Neural progenitor cell (in vitro differentiated cells): ENCODE measurements around the gene DNAJC15. TPM values are rescaled to one million over a fixed set of nuclear protein-coding genes. Genes with fewer than 3 reads are reported as not detected.

Source experiments
- DNase-seq: peaks from one replicate; pipeline ENCODE4 v3.0.0-alpha.2; 2016; ENCODE audit warnings: low spot score
- H2AFZ ChIP-seq: fragments of 200-600 bp; sonication (generic); replicated peaks from 2 replicates; pipeline ENCODE4 v1.6.1; 2016; ENCODE audit warnings: antibody characterized with exemption
- H3F3A ChIP-seq: fragments of 200-600 bp; sonication (generic); 2 replicates; pipeline ENCODE4 v1.6.1; 2016; ENCODE audit warnings: antibody characterized with exemption, low read depth
- H3K27ac ChIP-seq: fragments of 200-600 bp; sonication (generic); 2 replicates; pipeline ENCODE4 v1.5.1; 2016; ENCODE audit warnings: mild to moderate bottlenecking
- H3K27me3 ChIP-seq: fragments of 200-600 bp; sonication (generic); 2 replicates; pipeline ENCODE4 v1.6.1; 2016; ENCODE audit warnings: mild to moderate bottlenecking, moderate library complexity
- H3K36me3 ChIP-seq: fragments of 200-600 bp; sonication (generic); 2 replicates; pipeline ENCODE4 v1.5.1; 2016
- H3K4me1 ChIP-seq: fragments of 200-600 bp; sonication (generic); 2 replicates; pipeline ENCODE4 v1.6.1; 2016; ENCODE audit warnings: mixed run types
- H3K4me2 ChIP-seq: fragments of 200-600 bp; sonication (generic); 2 replicates; pipeline ENCODE4 v1.6.1; 2016
- H3K4me3 ChIP-seq: fragments of 200-600 bp; sonication (generic); 2 replicates; pipeline ENCODE4 v1.5.1; 2016
- H3K79me2 ChIP-seq: fragments of 200-600 bp; sonication (generic); 2 replicates; pipeline ENCODE4 v1.6.1; 2016; ENCODE audit warnings: low read depth
- H3K9ac ChIP-seq: fragments of 200-600 bp; sonication (generic); 2 replicates; pipeline ENCODE4 v1.6.1; 2016
- H3K9me3 ChIP-seq: fragments of 200-600 bp; sonication (generic); 2 replicates; pipeline ENCODE4 v1.5.1; 2016; ENCODE audit warnings: low read depth
- H4K20me1 ChIP-seq: fragments of 200-600 bp; sonication (generic); 2 replicates; pipeline ENCODE4 v1.6.1; 2016; ENCODE audit warnings: low read depth
- H3K27ac Mint-ChIP-seq: 3 replicates; pipeline ENCODE4 v1.8.0; 2021; ENCODE audit warnings: mixed read lengths
- H3K27me3 Mint-ChIP-seq: 2 replicates; pipeline ENCODE4 v1.8.0; 2022; ENCODE audit warnings: low read depth, mild to moderate bottlenecking, inconsistent platforms, moderate library complexity, mixed read lengths; ENCODE audit not compliant: insufficient read depth
- H3K36me3 Mint-ChIP-seq: 3 replicates; pipeline ENCODE4 v1.8.0; 2021; ENCODE audit warnings: mixed read lengths
- H3K4me1 Mint-ChIP-seq: 3 replicates; pipeline ENCODE4 v1.8.0; 2021; ENCODE audit warnings: mixed read lengths
- H3K4me3 Mint-ChIP-seq: 3 replicates; pipeline ENCODE4 v1.8.0; 2021; ENCODE audit warnings: mild to moderate bottlenecking, moderate library complexity, mixed read lengths
- H3K9me3 Mint-ChIP-seq: 3 replicates; pipeline ENCODE4 v1.8.0; 2020; ENCODE audit warnings: mixed read lengths
- EZH2 ChIP-seq: fragments of 200-600 bp; sonication (generic); IDR thresholded peaks from 2 replicates; pipeline ENCODE4 v1.6.1; 2017; ENCODE audit warnings: antibody characterized with exemption, mild to moderate bottlenecking, moderate library complexity
- EZH2phosphoT487 ChIP-seq: fragments of 200-600 bp; sonication (generic); IDR thresholded peaks from 2 replicates; pipeline ENCODE4 v1.6.1; 2017; ENCODE audit warnings: antibody characterized with exemption
- total RNA-seq: library from RNA; depleted of rRNA; stranded (reverse); fragments of >200 nt; gene quantifications from 2 replicates; pipeline ENCODE4 v1.2.3, GENCODE V29; 2015; ENCODE audit warnings: low replicate concordance
- TF ChIP-seq, protein P1 (sequence below): fragments of 200-600 bp; sonication (generic); IDR thresholded peaks from 2 replicates; pipeline ENCODE4 v1.5.1; 2017; ENCODE audit warnings: antibody characterized with exemption, mild to moderate bottlenecking

The DNAJC15 gene
- total RNA-seq, 1 donor from 2014 or later: 3.2 TPM

DNA sequence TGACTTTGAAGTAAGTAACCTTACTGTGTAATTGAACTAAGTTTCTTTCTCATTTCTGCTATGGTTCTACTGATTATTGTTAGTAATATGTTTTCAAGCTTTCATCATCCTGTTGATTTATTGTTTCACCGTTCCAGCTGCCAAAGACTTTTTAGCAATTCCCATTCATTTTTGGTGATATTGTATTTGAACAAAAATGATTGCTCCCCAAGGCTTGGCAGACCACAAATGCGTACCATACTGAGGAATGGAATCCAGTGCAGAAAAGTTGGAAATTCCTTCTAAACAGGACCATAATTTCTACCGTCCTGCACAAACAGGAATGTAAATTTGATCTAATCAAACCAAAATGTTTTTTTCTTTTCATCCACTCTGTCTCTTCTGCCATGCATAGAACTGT, 42.1 kb upstream of the DNAJC15 start:
- Histone ChIP-seq H3K27me3 (no peaks in the 10 kb centered on the region), H3F3A (no peaks in the 10 kb centered on the region), H3K4me3 (no peak overlapping the region), H3K4me1 (no peaks in the 10 kb centered on the region), H4K20me1 (no peaks in the 10 kb centered on the region), H3K79me2 (no peaks in the 10 kb centered on the region), H2AFZ (no peak overlapping the region), H3K27ac (no peak overlapping the region), H3K36me3 (no peaks in the 10 kb centered on the region), H3K4me2 (no peak overlapping the region), H3K9ac (no peak overlapping the region), H3K9me3 (no peaks in the 10 kb centered on the region)
- Mint-ChIP-seq H3K27ac (no peak overlapping the region), H3K4me3 (no peak overlapping the region), H3K9me3 (no peaks in the 10 kb centered on the region), H3K27me3 (no peaks in the 10 kb centered on the region), H3K4me1 (no peaks in the 10 kb centered on the region), H3K36me3 (no peaks in the 10 kb centered on the region)
- TF ChIP-seq EZH2 (no peak), EZH2phosphoT487 (no peak)
- TF ChIP-seq, protein P1, sequence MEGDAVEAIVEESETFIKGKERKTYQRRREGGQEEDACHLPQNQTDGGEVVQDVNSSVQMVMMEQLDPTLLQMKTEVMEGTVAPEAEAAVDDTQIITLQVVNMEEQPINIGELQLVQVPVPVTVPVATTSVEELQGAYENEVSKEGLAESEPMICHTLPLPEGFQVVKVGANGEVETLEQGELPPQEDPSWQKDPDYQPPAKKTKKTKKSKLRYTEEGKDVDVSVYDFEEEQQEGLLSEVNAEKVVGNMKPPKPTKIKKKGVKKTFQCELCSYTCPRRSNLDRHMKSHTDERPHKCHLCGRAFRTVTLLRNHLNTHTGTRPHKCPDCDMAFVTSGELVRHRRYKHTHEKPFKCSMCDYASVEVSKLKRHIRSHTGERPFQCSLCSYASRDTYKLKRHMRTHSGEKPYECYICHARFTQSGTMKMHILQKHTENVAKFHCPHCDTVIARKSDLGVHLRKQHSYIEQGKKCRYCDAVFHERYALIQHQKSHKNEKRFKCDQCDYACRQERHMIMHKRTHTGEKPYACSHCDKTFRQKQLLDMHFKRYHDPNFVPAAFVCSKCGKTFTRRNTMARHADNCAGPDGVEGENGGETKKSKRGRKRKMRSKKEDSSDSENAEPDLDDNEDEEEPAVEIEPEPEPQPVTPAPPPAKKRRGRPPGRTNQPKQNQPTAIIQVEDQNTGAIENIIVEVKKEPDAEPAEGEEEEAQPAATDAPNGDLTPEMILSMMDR: no peak
- no peak for DNase-seq

- H3K4me3 ChIP-seq: no peak overlapping the region
- H3K27ac Mint-ChIP-seq: no peak overlapping the region
These were observed 41.5 kb upstream of the DNAJC15 start for GRCh38 chr13:42981853-42982252.

GRCh38 chr13:42984026-42984425, 39.4 kb upstream of the DNAJC15 start:
- no peaks in the 10 kb centered on the region for H3K36me3 ChIP-seq
- DNase-seq: no peak
- no peak overlapping the region for H3K9ac ChIP-seq
- H3K4me2 ChIP-seq: no peak overlapping the region
- no peaks in the 10 kb centered on the region for H4K20me1 ChIP-seq
- no peak for TF ChIP-seq EZH2phosphoT487
- no peak for TF ChIP-seq EZH2
- TF ChIP-seq, protein P1: no peak
- H3K27ac Mint-ChIP-seq: no peak overlapping the region
- H2AFZ ChIP-seq: no peak overlapping the region
- no peaks in the 10 kb centered on the region for H3F3A ChIP-seq
- no peak overlapping the region for H3K27ac ChIP-seq
- no peaks in the 10 kb centered on the region for H3K9me3 ChIP-seq
- no peaks in the 10 kb centered on the region for H3K36me3 Mint-ChIP-seq
- H3K9me3 Mint-ChIP-seq: no peaks in the 10 kb centered on the region
- no peaks in the 10 kb centered on the region for H3K4me1 Mint-ChIP-seq
- H3K4me1 ChIP-seq: no peaks in the 10 kb centered on the region
- H3K79me2 ChIP-seq: no peaks in the 10 kb centered on the region
- H3K27me3 ChIP-seq: no peaks in the 10 kb centered on the region
- no peak overlapping the region for H3K4me3 Mint-ChIP-seq
- no peak overlapping the region for H3K4me3 ChIP-seq
- H3K27me3 Mint-ChIP-seq: no peaks in the 10 kb centered on the region

More at GRCh38 chr13:42981853-42982252, 41.5 kb upstream of the DNAJC15 start:
- Mint-ChIP-seq H3K9me3 (no peaks in the 10 kb centered on the region), H3K36me3 (no peaks in the 10 kb centered on the region), H3K4me3 (no peak overlapping the region), H3K4me1 (no peaks in the 10 kb centered on the region), H3K27me3 (no peaks in the 10 kb centered on the region)
- no peaks in the 10 kb centered on the region for H4K20me1 ChIP-seq
- no peak overlapping the region for H3K27ac ChIP-seq
- no peaks in the 10 kb centered on the region for H3K79me2 ChIP-seq
- no peaks in the 10 kb centered on the region for H3K27me3 ChIP-seq
- DNase-seq: no peak
- TF ChIP-seq EZH2: no peak
- no peak overlapping the region for H3K9ac ChIP-seq
- H3F3A ChIP-seq: no peaks in the 10 kb centered on the region
- no peaks in the 10 kb centered on the region for H3K36me3 ChIP-seq
- no peak overlapping the region for H3K4me2 ChIP-seq
- no peaks in the 10 kb centered on the region for H3K9me3 ChIP-seq
- H3K4me1 ChIP-seq: no peaks in the 10 kb centered on the region
- peak overlapping the region; percentile 63 for H2AFZ ChIP-seq

DNA sequence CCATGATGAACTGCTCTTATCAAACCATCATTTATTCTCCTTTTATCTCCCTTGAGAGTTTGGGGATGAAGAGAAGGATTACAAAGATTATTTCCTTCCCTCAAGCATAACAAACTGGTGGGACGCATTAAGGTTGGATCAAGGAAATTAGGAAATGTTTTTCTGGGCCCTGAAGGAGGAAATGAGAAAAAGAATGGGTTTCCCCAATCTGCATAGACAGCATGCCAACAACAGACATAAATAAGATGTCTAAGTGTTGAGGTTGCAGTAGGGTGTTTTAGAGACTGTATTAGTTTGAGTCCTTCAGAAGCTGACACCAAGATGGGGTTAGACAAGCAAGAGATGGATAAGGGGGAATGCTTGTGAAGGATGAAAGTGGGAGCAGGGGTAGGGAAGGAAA, 38.7 kb upstream of the DNAJC15 start:
- no peaks in the 10 kb centered on the region for H3K79me2 ChIP-seq
- H3K9me3 ChIP-seq: no peaks in the 10 kb centered on the region
- H4K20me1 ChIP-seq: no peaks in the 10 kb centered on the region
- no peaks in the 10 kb centered on the region for H3K4me1 ChIP-seq
- no peak for TF ChIP-seq EZH2
- TF ChIP-seq, protein P1: no peak
- no peak for TF ChIP-seq EZH2phosphoT487
- Mint-ChIP-seq H3K27me3 (no peaks in the 10 kb centered on the region), H3K9me3 (no peaks in the 10 kb centered on the region), H3K36me3 (no peaks in the 10 kb centered on the region), H3K4me1 (no peaks in the 10 kb centered on the region), H3K4me3 (no peak overlapping the region), H3K27ac (no peak overlapping the region)
- no peaks in the 10 kb centered on the region for H3F3A ChIP-seq
- no peak overlapping the region for H3K27ac ChIP-seq
- H2AFZ ChIP-seq: no peak overlapping the region
- no peaks in the 10 kb centered on the region for H3K36me3 ChIP-seq
- H3K4me2 ChIP-seq: no peak overlapping the region
- H3K9ac ChIP-seq: no peak overlapping the region
- DNase-seq: no peak
- no peaks in the 10 kb centered on the region for H3K27me3 ChIP-seq
- no peak overlapping the region for H3K4me3 ChIP-seq
